UCSD-AML1 (cell line): Measurements from ENCODE around the gene STRIP1.

Experiments
- DNase-seq: peaks from one replicate; lab custom pipeline; 2025; ENCODE audit not compliant: unreplicated experiment; lab: John Stamatoyannopoulos, UW

STRIP1 gene

GRCh38 chr1:110050602-110051261, 16.3 kb downstream of the STRIP1 start:
- no peak for DNase-seq

- no peak for DNase-seq
Measured at GRCh38 chr1:110051262-110051648, 16.8 kb downstream of the STRIP1 start.

GRCh38 chr1:110053552-110054428, 19.4 kb downstream of the STRIP1 start:
- peak; percentile 67 for DNase-seq

GRCh38 chr1:110055493-110056284, 21.3 kb downstream of the STRIP1 start:
- DNase-seq, result no peak

- no peak for DNase-seq
Measured at GRCh38 chr1:110056285-110056683, 21.9 kb downstream of the STRIP1 start.

- DNase-seq, result no peak
Measured at GRCh38 chr1:110056776-110057175, 22.4 kb downstream of the STRIP1 start.

GRCh38 chr1:110057963-110058518, 23.6 kb downstream of the STRIP1 start:
- peak; percentile 34 for DNase-seq

GRCh38 chr1:110058591-110058990, 24.2 kb downstream of the STRIP1 start:
- DNase-seq, result no peak

GRCh38 chr1:110059133-110059863, 24.9 kb downstream of the STRIP1 start:
- DNase-seq, result peak; percentile 32

- DNase-seq, result peak; percentile 65
Measured at GRCh38 chr1:110060034-110060661, 25.7 kb downstream of the STRIP1 start.

- no peak for DNase-seq
Measured at GRCh38 chr1:110060662-110061060, 26.2 kb downstream of the STRIP1 start.

- DNase-seq, result no peak
Measured at GRCh38 chr1:110061341-110061740, 26.9 kb downstream of the STRIP1 start.

- no peak for DNase-seq
Measured at GRCh38 chr1:110062612-110063011, 28.2 kb downstream of the STRIP1 start.

GRCh38 chr1:110063781-110064180, 29.4 kb downstream of the STRIP1 start:
- no peak for DNase-seq

GRCh38 chr1:110064576-110065337, 30.3 kb downstream of the STRIP1 start:
- DNase-seq, result no peak

GRCh38 chr1:110065841-110066240, 31.4 kb downstream of the STRIP1 start:
- DNase-seq, result no peak

- no peak for DNase-seq
Measured at GRCh38 chr1:110067479-110067892, 33.1 kb downstream of the STRIP1 start.

- DNase-seq, result no peak
Measured at GRCh38 chr1:110067893-110068645, 33.6 kb downstream of the STRIP1 start.
